ENCODE measurements around the gene ADAMTS12.

The ADAMTS12 gene

GRCh38 chr5:33840927-33841547 lies 50.8 kb downstream of the ADAMTS12 start:
- DNase-seq: no peak

- no peak for DNase-seq
These were observed 54.5 kb downstream of the ADAMTS12 start for GRCh38 chr5:33837301-33837700.

DNA sequence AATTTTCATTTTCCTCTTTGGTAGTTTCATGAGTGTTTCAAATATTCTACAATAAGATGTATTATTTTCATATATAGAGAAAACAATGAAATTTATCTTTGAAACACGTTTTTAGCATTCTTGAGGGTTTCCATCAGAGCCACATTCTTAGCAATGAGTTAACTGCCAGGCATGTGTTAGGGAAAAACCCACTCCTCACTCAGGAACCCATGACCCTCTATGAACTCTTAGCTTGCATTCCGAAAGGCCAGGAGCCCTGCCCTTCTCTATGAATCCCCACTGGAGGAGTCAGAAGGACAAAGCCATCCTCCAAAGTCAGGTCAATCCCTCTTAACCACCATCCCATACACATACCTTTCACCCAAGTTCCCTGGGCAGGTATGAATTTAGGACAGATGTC lies 57.5 kb downstream of the ADAMTS12 start:
- no peak for DNase-seq

DNA sequence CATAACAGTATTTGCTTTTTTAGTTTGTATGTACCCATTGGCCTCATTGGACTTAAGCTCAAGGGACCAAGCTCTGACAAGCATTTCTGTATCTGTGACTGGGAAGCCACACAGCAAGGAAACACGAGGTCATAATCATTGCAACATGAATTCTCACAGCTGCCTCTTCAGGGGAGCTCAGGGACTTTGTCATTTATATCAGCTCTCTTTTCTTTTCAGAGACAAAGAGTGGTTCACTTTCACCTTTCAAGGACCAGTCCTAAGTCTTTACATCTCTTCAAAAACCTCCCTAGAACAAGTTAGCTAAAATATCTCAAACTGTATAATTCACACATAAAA lies 58.6 kb downstream of the ADAMTS12 start:
- DNase-seq: no peak

DNA sequence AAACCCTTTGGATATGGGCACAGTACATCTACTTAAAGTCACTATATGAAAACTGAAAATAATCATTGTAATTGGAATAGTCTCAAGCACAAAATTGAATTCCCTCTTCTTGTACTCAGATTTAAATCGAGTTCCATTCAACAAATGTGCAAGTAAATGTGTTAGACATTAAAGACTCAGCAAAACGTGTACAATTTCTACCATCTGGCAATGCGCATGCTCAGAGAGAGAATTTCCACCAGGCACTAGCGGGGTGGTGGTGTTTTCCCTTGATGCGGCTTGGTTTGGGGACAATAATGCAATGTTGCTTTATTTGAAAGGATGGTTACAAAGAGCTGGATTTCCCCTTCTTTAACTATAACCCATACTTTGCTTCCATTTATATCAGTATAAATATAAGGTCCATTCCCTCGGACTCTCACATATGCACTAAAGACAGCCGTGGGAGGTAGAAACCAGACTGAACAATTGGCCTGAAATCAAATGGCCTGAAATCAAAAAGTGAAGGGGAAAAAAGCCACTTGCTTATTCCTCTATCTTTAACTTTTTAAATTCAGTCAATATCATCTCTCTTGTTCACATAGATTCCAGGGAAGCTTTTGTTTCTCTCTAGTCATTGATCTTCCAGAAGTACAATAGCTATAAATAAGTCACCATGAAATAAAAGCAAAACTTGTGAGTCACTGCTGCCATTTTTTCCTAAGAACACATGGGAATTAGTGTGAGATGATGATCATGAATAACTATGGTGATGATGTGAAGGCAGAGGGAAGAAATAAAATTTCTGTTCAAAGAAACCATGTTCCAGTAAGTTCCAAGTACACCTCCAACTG lies 59.2 kb downstream of the ADAMTS12 start:
- DNase-seq: no peak

DNA sequence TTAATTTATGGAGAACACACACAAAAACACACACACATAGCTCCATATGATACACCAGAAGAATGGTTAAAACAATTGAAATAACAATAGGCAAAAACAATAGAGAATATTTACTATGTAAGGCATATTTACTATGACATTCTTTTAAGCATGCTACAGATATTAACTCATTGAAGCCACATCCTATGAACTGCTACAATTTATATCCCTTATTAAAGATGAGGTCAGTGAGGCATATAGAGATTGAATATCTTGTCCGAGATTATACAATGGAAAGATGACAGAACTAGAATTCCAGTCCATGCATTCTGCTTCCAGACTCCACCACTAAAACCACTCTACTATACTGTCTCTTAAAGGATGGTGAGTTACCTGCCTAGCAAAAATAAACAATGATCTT lies 60.7 kb downstream of the ADAMTS12 start:
- no peak for DNase-seq

DNA sequence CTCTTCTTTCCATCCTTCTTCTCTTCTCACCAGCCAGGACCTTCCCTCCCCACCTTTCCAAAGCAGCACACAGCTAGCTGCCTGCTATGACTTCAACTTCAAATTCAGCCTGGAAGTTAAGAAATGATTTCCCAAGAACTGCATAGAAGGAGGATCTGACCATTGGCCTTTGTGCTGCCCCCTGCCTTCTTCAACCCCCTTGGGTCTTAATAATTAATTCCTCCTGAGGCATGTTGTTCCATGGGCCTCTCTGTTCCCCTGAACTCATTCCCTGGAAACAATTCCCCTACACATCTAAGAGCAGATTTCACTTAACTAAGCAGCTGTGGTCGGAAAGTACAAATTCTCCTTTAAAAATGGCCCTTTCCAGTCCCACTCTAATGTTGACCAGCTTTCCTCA lies 62.4 kb downstream of the ADAMTS12 start:
- DNase-seq: no peak

DNA sequence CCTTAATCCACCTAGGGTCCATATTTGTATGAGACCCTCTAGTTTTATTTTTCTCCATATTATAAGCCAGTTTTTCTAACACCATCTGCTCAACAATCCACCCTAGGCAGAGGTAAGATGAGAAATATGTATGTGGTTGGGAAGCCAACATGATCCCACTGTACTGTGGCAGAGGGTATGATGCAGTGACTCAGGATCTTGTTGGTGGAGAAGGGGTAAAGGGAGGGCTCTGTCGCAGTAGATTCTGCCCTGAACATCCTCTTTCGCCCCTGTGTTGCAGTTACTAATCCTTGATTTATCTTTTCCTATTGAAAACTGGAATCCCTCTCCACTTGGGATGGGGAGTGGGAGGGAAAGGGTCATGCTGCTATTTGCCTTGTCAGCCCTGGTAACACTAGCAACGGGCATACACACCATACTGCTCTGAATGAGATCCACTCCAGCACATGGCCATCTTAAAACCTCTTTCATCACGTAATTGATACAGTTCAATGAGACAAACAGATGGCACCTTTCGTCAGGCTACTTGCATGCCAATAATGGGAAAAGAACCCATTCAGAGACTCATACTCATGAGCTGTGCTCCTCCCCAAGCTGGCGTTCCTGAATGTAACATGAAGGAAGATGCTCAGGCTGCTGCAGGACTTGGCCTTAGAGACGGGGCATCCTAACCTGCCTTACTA lies 63.0 kb downstream of the ADAMTS12 start:
- no peak for DNase-seq

GRCh38 chr5:33827885-33828284 lies 63.9 kb downstream of the ADAMTS12 start:
- DNase-seq: no peak

GRCh38 chr5:33827018-33827707 lies 64.6 kb downstream of the ADAMTS12 start:
- no peak for DNase-seq

GRCh38 chr5:33824516-33825195 lies 67.1 kb downstream of the ADAMTS12 start:
- DNase-seq: no peak

DNA sequence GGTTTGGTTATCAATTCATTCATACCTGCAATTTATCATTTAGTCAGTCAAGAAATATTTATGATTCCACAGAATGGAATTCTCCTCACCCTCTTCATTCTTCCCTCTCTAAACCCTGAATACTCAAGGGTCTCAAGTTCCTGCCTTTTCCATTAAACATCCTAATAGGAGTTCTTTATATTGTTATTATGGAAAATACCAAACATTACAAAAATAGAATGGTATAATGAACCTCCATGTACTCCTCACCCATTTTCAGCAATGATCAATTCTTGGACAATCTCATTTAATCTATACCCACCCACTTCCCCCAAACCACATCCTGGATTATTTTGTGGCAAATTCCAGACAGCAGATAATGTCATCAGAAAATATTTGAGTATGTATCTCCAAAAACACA lies 74.5 kb downstream of the ADAMTS12 start:
- no peak for DNase-seq

DNA sequence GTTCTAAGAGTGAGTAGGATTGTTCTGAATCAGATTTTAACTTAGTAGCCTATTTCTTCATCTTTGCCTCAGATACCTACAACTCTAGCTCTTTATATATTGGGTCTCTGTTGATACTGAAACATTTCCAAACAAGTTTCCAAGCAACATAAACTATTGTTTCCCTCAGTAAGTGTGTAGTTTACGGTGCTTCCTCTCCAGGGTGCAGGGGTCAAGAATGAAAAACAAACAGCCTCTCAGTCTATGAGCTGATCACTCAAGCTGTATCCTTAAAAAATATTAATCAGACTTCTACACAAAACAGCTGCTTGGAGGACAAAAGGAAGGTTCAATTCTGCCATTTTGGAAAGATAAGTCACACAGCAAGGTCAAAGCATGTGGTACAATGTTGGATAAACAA lies 75.0 kb downstream of the ADAMTS12 start:
- no peak for DNase-seq

- no peak for DNase-seq
These were observed 79.0 kb downstream of the ADAMTS12 start for GRCh38 chr5:33812746-33813145.

DNA sequence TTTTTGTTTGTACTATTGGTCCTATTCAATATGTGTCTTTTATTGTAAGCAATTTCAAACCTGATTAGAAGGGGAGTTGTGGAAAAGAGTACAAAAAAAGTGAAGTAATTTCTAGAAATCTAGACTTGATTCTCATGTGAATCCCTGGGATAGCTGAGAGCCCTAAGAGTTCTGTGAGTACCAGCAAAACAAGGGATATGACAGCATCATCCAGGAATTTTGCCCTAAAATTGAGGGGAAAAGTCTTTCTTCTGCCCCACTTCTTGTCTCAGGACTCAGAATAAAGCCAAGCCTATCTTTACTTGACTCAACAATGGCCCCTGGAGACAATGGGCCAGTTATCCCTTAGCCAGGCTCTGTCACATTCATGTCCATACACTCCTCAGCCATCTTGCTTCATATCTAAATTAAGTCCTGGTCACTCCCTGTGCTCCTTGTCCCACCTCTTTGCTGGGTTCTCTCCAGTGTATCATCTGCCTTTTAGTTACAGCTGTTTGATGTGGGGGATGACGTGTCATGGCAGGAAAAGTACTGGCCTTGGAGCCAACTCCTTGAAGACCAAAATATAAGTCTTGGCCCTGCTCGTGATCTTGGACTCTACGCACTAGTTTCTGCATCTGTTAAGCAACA lies 81.2 kb downstream of the ADAMTS12 start:
- no peak for DNase-seq

GRCh38 chr5:33809936-33810335 lies 81.9 kb downstream of the ADAMTS12 start:
- DNase-seq: no peak

DNA sequence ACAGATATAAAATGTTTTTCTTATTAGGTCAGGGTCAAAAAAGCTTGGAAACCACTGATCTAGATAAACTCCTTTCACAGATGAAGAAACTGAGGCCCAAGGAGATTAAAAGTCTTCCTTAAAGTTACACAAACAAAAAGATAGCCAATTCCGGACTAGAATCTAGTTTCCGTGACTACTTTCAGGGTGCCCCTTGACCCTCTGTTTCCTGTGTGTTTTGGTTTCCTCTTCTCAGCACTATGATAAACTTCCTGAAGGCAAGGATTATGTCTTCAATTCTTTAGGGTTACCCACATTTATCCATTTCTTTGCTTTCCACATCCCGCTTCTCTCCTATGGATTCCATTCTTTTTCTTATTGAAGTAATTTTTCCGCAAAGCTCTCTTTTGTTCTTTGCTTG lies 83.1 kb downstream of the ADAMTS12 start:
- no peak for DNase-seq

- DNase-seq: no peak
These were observed 84.0 kb downstream of the ADAMTS12 start for GRCh38 chr5:33807771-33808170.

DNA sequence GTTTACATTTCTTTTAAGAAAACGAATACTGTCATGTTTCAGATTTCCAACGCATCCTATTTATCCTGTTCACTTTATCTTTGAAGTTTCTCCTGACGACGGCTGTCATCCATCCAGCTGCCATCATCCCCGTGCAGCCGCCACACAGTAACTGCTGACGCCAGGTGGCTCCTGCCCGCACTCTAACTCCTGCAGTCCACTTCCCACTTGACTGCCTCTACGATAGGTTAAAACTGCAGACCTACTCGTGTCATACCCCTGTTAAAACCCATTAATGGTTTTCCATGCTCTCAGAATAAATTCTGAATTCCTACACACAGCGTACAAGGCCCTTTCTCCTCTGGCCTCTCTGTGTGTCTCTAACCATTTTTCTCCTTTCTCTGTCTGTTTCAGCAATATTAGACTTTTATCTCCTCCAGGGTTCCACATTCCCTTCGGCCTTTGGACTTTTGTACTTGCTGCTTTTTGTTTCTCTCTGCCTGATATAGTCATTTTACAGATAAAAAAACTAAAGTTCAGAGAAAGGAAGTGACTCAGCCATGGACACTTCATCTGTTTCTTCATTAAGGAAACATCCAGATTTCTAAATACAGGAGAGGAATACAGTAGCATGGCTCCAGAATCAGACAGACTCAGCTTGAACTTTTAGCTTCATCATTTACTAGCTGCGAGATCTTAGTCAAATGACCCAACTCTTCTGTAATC lies 84.9 kb downstream of the ADAMTS12 start:
- DNase-seq: no peak

- no peak for DNase-seq
These were observed 90.5 kb downstream of the ADAMTS12 start for GRCh38 chr5:33801292-33801691.

DNA sequence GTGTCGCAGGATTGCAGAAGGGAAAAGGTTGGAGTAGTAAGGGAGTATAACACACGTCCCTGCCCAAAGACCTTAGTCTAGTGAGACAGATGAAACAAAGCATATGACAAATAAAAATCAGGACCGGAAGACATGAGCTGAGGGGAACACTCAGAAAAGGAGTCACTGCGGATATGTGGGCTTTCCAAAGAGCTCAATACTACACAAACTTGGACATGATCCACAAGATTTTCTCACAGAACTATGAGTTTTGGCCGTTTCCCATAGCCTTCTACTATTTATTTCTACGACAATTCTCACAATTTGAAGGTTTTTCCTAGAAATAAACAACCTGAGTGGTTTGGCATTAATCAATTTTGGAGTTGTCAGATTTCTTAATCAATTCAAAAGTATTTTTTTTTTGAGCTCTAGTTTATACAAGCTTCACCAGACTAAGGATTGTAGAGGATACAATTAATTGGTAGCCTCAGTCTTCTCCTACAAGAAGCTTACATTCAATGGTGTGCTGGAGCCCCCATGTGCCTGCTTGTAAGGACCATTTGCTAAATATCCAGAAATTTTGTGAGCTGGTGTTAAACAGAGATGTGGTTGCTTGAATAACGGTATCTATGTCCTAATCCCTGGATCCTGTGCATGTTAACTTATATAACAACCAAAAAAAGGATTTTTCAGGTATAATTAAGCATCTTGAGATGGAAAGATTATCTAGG lies 91.4 kb downstream of the ADAMTS12 start:
- DNase-seq: no peak

Measured in NCI-H510A treated with DMSO at 0.1 percent for 48 hours (cell line).